ENCODE measurements around the gene B4GALNT3. TPM values are rescaled to one million over a fixed set of nuclear protein-coding genes. Genes with fewer than 3 reads are reported as not detected.

B4GALNT3 gene
- total RNA-seq, 4 donors from 2014 or later: 0.20 to 1.9 (median 0.82) TPM

DNA sequence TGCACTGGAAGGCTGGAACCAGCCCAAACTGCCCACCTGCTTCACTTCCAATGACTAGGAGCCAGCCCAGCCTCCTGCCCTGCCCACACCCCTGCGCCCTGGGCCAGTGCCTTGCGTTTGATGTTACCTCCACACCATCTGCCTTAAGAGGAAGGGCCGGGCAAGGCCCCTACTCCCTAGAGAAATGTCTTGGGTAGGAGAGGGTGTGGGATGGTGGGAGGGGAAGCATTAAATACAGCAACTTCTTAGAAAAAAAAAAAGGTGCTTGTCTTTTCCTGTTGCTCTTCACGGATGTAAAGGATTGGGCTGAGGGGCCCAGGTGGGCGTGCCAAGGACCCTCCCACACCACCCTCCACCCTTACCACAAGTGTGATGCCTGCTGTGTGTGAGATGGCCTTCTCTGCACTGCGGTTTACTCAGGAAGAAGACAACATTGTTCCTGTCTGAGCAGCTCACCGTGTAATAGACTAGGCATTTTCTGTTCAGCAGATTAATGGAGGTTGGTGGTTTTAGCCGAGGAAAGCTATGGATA lies 103.6 kb downstream of the B4GALNT3 start:
- TF ChIP-seq, protein P1, sequence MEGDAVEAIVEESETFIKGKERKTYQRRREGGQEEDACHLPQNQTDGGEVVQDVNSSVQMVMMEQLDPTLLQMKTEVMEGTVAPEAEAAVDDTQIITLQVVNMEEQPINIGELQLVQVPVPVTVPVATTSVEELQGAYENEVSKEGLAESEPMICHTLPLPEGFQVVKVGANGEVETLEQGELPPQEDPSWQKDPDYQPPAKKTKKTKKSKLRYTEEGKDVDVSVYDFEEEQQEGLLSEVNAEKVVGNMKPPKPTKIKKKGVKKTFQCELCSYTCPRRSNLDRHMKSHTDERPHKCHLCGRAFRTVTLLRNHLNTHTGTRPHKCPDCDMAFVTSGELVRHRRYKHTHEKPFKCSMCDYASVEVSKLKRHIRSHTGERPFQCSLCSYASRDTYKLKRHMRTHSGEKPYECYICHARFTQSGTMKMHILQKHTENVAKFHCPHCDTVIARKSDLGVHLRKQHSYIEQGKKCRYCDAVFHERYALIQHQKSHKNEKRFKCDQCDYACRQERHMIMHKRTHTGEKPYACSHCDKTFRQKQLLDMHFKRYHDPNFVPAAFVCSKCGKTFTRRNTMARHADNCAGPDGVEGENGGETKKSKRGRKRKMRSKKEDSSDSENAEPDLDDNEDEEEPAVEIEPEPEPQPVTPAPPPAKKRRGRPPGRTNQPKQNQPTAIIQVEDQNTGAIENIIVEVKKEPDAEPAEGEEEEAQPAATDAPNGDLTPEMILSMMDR (IDR thresholded peaks at IDR 0.05 in 4 of 5, conservative IDR thresholded peaks at IDR 0.05 in 1 of 5): no peak
- TF ChIP-seq POLR2A (IDR thresholded peaks at IDR 0.05): no peak
- H3K4me3 ChIP-seq: no peak overlapping the region
- ATAC-seq (no peak), DNase-seq (no peak)
- no peaks in the 10 kb centered on the region for H3K9me3 ChIP-seq
- H3K27ac ChIP-seq: no peak overlapping the region
- intact Hi-C loops (cut with DNase I; ENCODE audit: low total_unique reads) (no loop called here), in situ Hi-C loops (cut with MboI; ENCODE audit: low sequenced_read_pairs in 4 of 4) (loop anchor here (5.0 to 25.0 kb wide), 5 partner anchors 389 to 1049 kb away; partner anchors contain the start of gene FBXL14 (in 3 of the 4))
- H3K27me3 ChIP-seq: no peaks in the 10 kb centered on the region
- no peaks in the 10 kb centered on the region for H3K36me3 ChIP-seq
- no peaks in the 10 kb centered on the region for H3K4me1 ChIP-seq

DNA sequence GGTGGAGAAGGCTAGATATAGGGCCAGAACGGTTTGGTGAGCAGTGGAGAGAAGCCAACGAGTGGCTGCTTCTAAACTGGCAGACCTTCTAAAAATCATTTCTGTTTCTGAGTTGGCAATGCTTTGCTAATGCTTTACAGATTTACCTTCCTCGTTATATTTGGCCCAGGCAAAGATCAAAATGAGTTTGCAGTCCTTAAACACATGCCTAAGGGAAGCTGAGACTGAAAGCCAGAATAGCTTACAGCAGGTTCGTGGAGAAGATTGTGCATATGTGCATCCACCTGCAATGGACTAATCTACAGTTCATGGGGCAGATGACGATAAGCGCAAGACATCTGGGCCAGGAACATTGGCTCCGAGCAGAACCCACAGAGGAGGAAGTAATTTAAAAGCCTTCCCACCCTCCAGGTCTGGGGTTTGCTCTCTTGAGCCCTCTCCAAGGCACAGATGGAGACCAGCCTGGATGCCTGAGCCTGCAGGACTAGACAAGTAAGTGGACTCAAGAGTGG lies 104.1 kb downstream of the B4GALNT3 start:
- in situ Hi-C loops (cut with MboI; ENCODE audit: low sequenced_read_pairs in 4 of 4) (loop anchor here (5.0 to 25.0 kb wide), 5 partner anchors 388 to 1048 kb away; partner anchors contain the start of gene FBXL14 (in 3 of the 4)), intact Hi-C loops (cut with DNase I; ENCODE audit: low total_unique reads) (no loop called here)
- Histone ChIP-seq H3K4me3 (no peak overlapping the region), H3K27me3 (no peaks in the 10 kb centered on the region), H3K4me1 (no peaks in the 10 kb centered on the region), H3K9me3 (no peaks in the 10 kb centered on the region), H3K27ac (no peak overlapping the region), H3K36me3 (no peaks in the 10 kb centered on the region)
- TF ChIP-seq, protein P1 (IDR thresholded peaks at IDR 0.05 in 4 of 5, conservative IDR thresholded peaks at IDR 0.05 in 1 of 5): no peak
- no peak for TF ChIP-seq POLR2A (IDR thresholded peaks at IDR 0.05)
- no peak for ATAC-seq
- no peak for DNase-seq

DNA sequence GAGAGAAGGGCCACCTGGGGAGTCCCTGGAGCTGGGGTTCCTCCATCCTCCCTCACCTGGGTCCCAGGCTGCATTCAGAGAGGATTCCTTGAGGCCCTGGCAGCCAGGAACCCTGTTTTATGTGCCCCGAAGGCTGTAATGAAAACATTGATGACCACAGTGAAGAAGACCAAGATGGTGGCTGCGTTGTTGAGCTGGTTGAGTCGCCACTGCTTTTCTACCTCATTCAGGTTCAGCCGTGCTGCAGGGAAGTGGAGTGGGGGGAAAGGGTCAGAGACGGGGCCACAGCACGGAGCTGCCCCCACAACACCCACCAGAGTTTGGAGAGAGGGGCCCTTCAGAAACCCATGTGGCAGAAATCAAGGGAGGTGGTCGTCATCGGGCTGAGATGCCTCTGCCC lies 105.4 kb downstream of the B4GALNT3 start:
- in situ Hi-C loops (cut with MboI; ENCODE audit: low sequenced_read_pairs in 4 of 4) (loop anchor here (5.0 to 25.0 kb wide), 5 partner anchors 247 to 1047 kb away; partner anchors contain the start of gene FBXL14 (in 3 of the 4)), intact Hi-C loops (cut with DNase I; ENCODE audit: low total_unique reads) (no loop called here)
- Histone ChIP-seq H3K9me3 (no peaks in the 10 kb centered on the region), H3K4me3 (no peak overlapping the region), H3K36me3 (no peaks in the 10 kb centered on the region), H3K4me1 (peaks cover 3% of the 10 kb centered on the region in 2 donors), H3K27me3 (no peaks in the 10 kb centered on the region), H3K27ac (no peak overlapping the region)
- no peak for ATAC-seq
- no peak for TF ChIP-seq POLR2A (IDR thresholded peaks at IDR 0.05)
- TF ChIP-seq, protein P1 (IDR thresholded peaks at IDR 0.05 in 4 of 5, conservative IDR thresholded peaks at IDR 0.05 in 1 of 5): no peak
- DNase-seq: no peak

DNA sequence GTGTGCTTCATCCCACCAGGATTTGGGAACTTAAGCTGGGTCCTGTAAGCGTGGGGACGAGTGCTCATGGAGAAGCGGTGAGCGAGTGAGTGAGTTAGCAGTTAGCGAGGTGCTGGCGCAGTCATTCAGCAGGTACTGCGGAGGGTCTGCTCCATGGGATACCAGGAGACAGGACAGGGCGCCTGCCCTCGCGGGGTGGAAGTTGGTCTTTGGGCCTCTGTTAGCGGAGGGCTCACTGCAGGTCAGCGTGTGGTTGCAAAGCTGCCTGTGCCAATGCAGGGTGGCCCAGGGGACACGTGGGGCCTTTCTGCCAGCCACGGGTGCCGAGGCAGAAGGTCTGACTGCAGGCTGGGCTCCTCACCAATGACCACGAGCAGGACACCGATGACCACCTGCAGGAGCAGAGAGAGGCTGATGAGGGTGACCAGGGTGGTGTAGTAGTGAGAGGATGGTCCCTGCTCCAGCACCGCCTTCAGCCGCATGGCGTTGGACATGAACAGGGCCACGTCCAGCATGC lies 105.9 kb downstream of the B4GALNT3 start:
- in situ Hi-C loops (cut with MboI; ENCODE audit: low sequenced_read_pairs in 4 of 4): loop anchor here (5.0 to 25.0 kb wide), 5 partner anchors 247 to 1047 kb away; partner anchors contain the start of gene FBXL14 (in 3 of the 4)
- H3K27ac ChIP-seq: no peak overlapping the region

More for the DNA sequence above, 105.9 kb downstream of the B4GALNT3 start:
- Histone ChIP-seq H3K4me3 (no peak overlapping the region), H3K9me3 (no peaks in the 10 kb centered on the region), H3K4me1 (peaks cover 3 to 4% of the 10 kb centered on the region in 2 donors), H3K27me3 (no peaks in the 10 kb centered on the region), H3K36me3 (no peaks in the 10 kb centered on the region)
- ATAC-seq: no peak
- TF ChIP-seq POLR2A (IDR thresholded peaks at IDR 0.05): no peak
- TF ChIP-seq, protein P1 (IDR thresholded peaks at IDR 0.05 in 4 of 5, conservative IDR thresholded peaks at IDR 0.05 in 1 of 5): no peak
- DNase-seq: no peak
- intact Hi-C loops (cut with DNase I; ENCODE audit: low total_unique reads): no loop called here

Measured in gastrocnemius medialis (tissue), 4 donors.